Measurements from ENCODE around the gene FGF12. TPM values are rescaled to one million over a fixed set of nuclear protein-coding genes. Genes with fewer than 3 reads are reported as not detected.
"Not testable (repeated sequence)": the region's sequence is repeated elsewhere in the genome, so short reads cannot be mapped to it uniquely, and the experiment has no call there.

The FGF12 gene
- total and polyA plus RNA-seq, 5 experiments from 2014 or later: not detected

DNA sequence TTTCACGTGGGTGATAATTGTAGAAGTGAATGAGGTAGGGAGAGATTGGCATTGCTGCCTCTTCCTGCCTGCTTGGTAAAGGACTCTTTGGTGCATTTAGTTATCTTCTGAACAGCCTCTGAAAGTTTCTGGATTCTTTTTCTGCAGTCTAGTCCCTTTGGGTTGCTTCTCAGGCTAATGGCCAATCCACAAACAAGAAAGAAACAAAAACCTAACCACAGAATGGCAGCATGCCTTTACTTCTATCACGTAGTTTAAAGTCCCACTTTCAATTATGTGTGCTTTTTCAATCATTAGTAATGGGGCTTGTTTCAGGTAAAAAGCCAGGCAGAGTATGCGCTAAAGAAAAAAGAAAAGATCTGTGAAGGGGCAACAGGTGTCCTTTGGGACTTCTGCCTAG is 7.4 kb downstream of the FGF12 start:
- ATAC-seq: no peak
- Mint-ChIP-seq H3K4me1 (no peaks in the 10 kb centered on the region), H3K27ac (no peak overlapping the region), H3K9me3 (peaks cover 0 to 6% (median 0%) of the 10 kb centered on the region in 9 donors), H3K27me3 (peaks cover 5 to 41% (median 10%) of the 10 kb centered on the region in 5 donors), H3K4me3 (no peak overlapping the region), H3K36me3 (no peaks in the 10 kb centered on the region)
- no peak for DNase-seq
- POLR2A ChIA-PET: no interaction called here

DNA sequence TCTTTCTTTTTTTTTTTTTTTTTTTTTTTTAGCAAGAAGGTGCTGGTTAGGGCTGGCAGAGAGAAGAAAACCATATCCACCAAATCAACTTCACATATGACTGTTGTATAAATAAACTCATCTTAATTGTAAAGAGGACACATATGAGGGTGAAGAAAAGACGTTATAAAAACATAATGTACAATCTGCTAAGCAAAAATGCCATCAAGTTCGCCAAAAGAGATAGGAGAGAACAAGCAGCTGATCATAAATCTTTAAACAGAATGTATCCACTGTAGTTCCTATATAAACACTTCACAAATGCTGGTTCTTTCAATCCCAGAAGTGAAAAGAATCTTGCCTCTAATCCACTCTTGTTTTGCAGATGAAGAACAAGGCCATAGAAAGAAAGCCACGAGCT is 9.2 kb downstream of the FGF12 start:
- DNase-seq (no peak), ATAC-seq (no peak)
- Mint-ChIP-seq H3K27ac (no peak overlapping the region), H3K4me1 (no peaks in the 10 kb centered on the region), H3K9me3 (peaks cover 0 to 6% (median 0%) of the 10 kb centered on the region in 9 donors), H3K4me3 (no peak overlapping the region), H3K27me3 (peaks cover 4 to 33% (median 10%) of the 10 kb centered on the region in 5 donors), H3K36me3 (no peaks in the 10 kb centered on the region)
- POLR2A ChIA-PET: no interaction called here

GRCh38 chr3:192715126-192715525 is 12.2 kb downstream of the FGF12 start:
- Mint-ChIP-seq H3K4me3 (no peak overlapping the region), H3K27me3 (peaks cover 0 to 4% (median 0%) of the 10 kb centered on the region in 5 donors), H3K36me3 (peaks cover 0 to 5% (median 0%) of the 10 kb centered on the region in 3 donors), H3K9me3 (peaks cover 0 to 12% (median 4%) of the 10 kb centered on the region in 9 donors), H3K4me1 (no peaks in the 10 kb centered on the region), H3K27ac (no peak overlapping the region)
- POLR2A ChIA-PET: no interaction called here
- ATAC-seq: no peak
- DNase-seq: no peak

DNA sequence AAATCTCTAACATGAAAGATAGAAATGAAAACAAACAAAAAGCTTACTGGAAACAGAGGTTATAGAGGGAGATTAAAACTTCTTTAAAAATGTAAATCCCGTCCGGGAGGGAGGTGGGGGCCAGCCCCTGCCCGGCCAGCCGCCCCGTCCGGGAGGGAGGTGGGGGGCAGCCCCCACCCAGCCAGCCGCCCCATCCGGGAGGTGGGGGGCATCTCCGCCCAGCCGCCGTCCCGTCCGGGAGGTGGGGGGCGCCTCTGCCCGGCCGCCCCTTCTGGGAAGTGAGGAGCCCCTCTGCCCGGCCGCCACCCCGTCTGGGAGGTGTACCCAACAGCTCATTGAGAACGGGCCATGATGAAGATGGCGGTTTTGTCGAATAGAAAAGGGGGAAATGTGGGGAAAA is 16.2 kb downstream of the FGF12 start:
- DNase-seq, H3K27ac Mint-ChIP-seq, POLR2A ChIA-PET, ATAC-seq, H3K4me1 Mint-ChIP-seq, H3K4me3 Mint-ChIP-seq, H3K36me3 Mint-ChIP-seq, H3K27me3 Mint-ChIP-seq: not testable (repeated sequence)
- peaks cover 0 to 12% (median 7%) of the 10 kb centered on the region in 9 donors for H3K9me3 Mint-ChIP-seq

- POLR2A ChIA-PET: no interaction called here
- Mint-ChIP-seq H3K4me3 (no peak overlapping the region), H3K4me1 (no peaks in the 10 kb centered on the region), H3K27ac (no peak overlapping the region), H3K27me3 (peaks cover 0 to 2% (median 0%) of the 10 kb centered on the region in 5 donors), H3K9me3 (peaks cover 0 to 12% (median 8%) of the 10 kb centered on the region in 9 donors), H3K36me3 (peaks cover 0 to 5% (median 0%) of the 10 kb centered on the region in 3 donors)
- no peak for DNase-seq
- ATAC-seq: no peak
Measured at GRCh38 chr3:192710366-192710765, 17.0 kb downstream of the FGF12 start.

- H3K27ac Mint-ChIP-seq: no peak overlapping the region
- no peak overlapping the region for H3K4me3 Mint-ChIP-seq
- ATAC-seq (no peak), DNase-seq (no peak)
- POLR2A ChIA-PET: no interaction called here
- peaks cover 0 to 5% (median 0%) of the 10 kb centered on the region in 3 donors for H3K36me3 Mint-ChIP-seq
- H3K9me3 Mint-ChIP-seq: peaks cover 0 to 13% (median 4%) of the 10 kb centered on the region in 9 donors
- H3K27me3 Mint-ChIP-seq: peaks cover 0 to 2% (median 0%) of the 10 kb centered on the region in 5 donors
- no peaks in the 10 kb centered on the region for H3K4me1 Mint-ChIP-seq
Measured at GRCh38 chr3:192706272-192706671, 21.1 kb downstream of the FGF12 start.

GRCh38 chr3:192700885-192701284 is 26.5 kb downstream of the FGF12 start:
- Mint-ChIP-seq H3K36me3 (no peaks in the 10 kb centered on the region), H3K4me1 (no peaks in the 10 kb centered on the region), H3K9me3 (peaks cover 0 to 5% (median 0%) of the 10 kb centered on the region in 9 donors), H3K4me3 (no peak overlapping the region), H3K27me3 (no peaks in the 10 kb centered on the region), H3K27ac (no peak overlapping the region)
- POLR2A ChIA-PET: no interaction called here
- DNase-seq (no peak), ATAC-seq (no peak)

GRCh38 chr3:192696943-192697587 is 30.3 kb downstream of the FGF12 start:
- Mint-ChIP-seq H3K4me1 (no peaks in the 10 kb centered on the region), H3K9me3 (peaks cover 0 to 7% (median 0%) of the 10 kb centered on the region in 9 donors), H3K36me3 (no peaks in the 10 kb centered on the region), H3K27me3 (no peaks in the 10 kb centered on the region), H3K27ac (no peak overlapping the region), H3K4me3 (no peak overlapping the region)
- POLR2A ChIA-PET: no interaction called here
- ATAC-seq (no peak), DNase-seq (no peak)

GRCh38 chr3:192687488-192688152 is 39.7 kb downstream of the FGF12 start:
- H3K4me1 Mint-ChIP-seq: no peaks in the 10 kb centered on the region

DNA sequence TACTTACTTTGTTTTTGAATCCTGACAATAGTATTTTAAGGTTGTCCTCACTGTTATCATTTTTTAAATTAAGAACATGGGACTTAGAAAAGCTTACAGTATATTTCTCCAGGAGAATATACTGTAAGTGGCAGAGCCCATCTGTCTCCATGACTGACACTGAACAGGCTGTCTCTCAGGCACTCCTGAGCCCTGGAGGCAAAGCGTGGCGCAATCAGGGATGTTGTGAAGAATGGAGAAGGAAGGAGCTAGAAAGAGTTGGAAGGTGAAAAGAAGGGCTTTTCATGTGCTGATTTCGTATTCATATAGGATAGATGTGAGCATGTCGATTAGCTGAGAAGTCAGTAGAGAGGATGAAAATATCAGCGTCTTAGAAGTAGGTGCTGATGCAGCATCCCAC is 41.5 kb downstream of the FGF12 start:
- Mint-ChIP-seq H3K9me3 (peaks cover 6 to 32% (median 14%) of the 10 kb centered on the region in 9 donors), H3K36me3 (peaks cover 0 to 10% (median 0%) of the 10 kb centered on the region in 3 donors), H3K4me3 (no peak overlapping the region), H3K27ac (no peak overlapping the region), H3K4me1 (no peaks in the 10 kb centered on the region), H3K27me3 (peaks cover 0 to 11% (median 5%) of the 10 kb centered on the region in 5 donors)
- no peak for ATAC-seq
- POLR2A ChIA-PET: no interaction called here
- no peak for DNase-seq

More at GRCh38 chr3:192687488-192688152, 39.7 kb downstream of the FGF12 start:
- H3K4me3 Mint-ChIP-seq: no peak overlapping the region
- DNase-seq (no peak), ATAC-seq (no peak)
- POLR2A ChIA-PET: no interaction called here
- peaks cover 9 to 37% (median 14%) of the 10 kb centered on the region in 9 donors for H3K9me3 Mint-ChIP-seq
- H3K36me3 Mint-ChIP-seq: peaks cover 0 to 10% (median 0%) of the 10 kb centered on the region in 3 donors
- H3K27me3 Mint-ChIP-seq: peaks cover 0 to 10% (median 5%) of the 10 kb centered on the region in 5 donors
- H3K27ac Mint-ChIP-seq: no peak overlapping the region

- POLR2A ChIA-PET: no interaction called here
- Mint-ChIP-seq H3K9me3 (peaks cover 0 to 15% (median 9%) of the 10 kb centered on the region in 9 donors), H3K27me3 (peaks cover 0 to 11% (median 5%) of the 10 kb centered on the region in 5 donors), H3K4me1 (no peaks in the 10 kb centered on the region), H3K27ac (no peak overlapping the region), H3K4me3 (no peak overlapping the region), H3K36me3 (peaks cover 0 to under 1% (median 0%) of the 10 kb centered on the region in 3 donors)
- ATAC-seq: no peak
- DNase-seq: no peak
Measured at GRCh38 chr3:192684151-192684550, 43.2 kb downstream of the FGF12 start.

GRCh38 chr3:192675958-192676649 is 51.2 kb downstream of the FGF12 start:
- Mint-ChIP-seq H3K27me3 (peaks cover 0 to 6% (median 1%) of the 10 kb centered on the region in 5 donors), H3K4me3 (no peak overlapping the region), H3K27ac (no peak overlapping the region), H3K9me3 (peaks cover 0 to 7% (median 0%) of the 10 kb centered on the region in 9 donors), H3K4me1 (no peaks in the 10 kb centered on the region), H3K36me3 (peaks cover 0 to 3% (median 0%) of the 10 kb centered on the region in 3 donors)
- no peak for ATAC-seq
- DNase-seq: no peak
- POLR2A ChIA-PET: no interaction called here

DNA sequence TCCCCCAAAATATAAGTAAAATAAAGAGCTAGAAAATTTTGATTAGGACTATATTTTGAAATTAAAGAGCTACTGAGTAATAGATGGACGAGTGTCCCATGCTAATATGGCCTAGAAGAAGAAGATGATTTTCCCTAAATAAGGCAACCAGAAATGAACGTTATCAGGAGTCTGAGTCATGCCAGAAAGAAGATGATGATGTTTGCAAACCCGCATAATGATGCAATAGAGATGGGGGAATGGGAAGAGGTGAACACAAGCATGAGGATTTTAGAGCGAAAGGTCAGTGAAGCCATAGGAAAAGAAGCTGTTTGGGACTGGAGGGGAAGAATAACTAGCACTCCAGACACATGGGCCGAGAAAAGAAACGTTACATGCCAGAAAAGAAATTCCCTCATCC is 71.7 kb downstream of the FGF12 start:
- DNase-seq: no peak
- H3K27me3 Mint-ChIP-seq: peaks cover 3 to 9% (median 4%) of the 10 kb centered on the region in 5 donors
- peaks cover 0 to 7% (median 0%) of the 10 kb centered on the region in 9 donors for H3K9me3 Mint-ChIP-seq
- H3K4me1 Mint-ChIP-seq: no peaks in the 10 kb centered on the region
- no peak for ATAC-seq
- POLR2A ChIA-PET: no interaction called here
- H3K36me3 Mint-ChIP-seq: no peaks in the 10 kb centered on the region
- H3K27ac Mint-ChIP-seq: no peak overlapping the region
- no peak overlapping the region for H3K4me3 Mint-ChIP-seq
